Smooth muscle cell (in vitro differentiated cells): Measurements from ENCODE around the gene ZSWIM3. TPM values are rescaled to one million over a fixed set of nuclear protein-coding genes. Genes with fewer than 3 reads are reported as not detected.
A peak's percentile ranks its signal among the peaks of the same experiment; 100 is the strongest.

Source experiments
- DNase-seq: peaks from one replicate; lab custom pipeline; 2025; ENCODE audit not compliant: unreplicated experiment; lab: John Stamatoyannopoulos, UW
- H2AFZ ChIP-seq: fragments of 200-600 bp; sonication (generic); 2 replicates; pipeline ENCODE4 v1.6.0; 2016; ENCODE audit warnings: antibody characterized with exemption, low read depth, mild to moderate bottlenecking
- H3F3A ChIP-seq: fragments of 200-600 bp; sonication (generic); 2 replicates; pipeline ENCODE4 v1.6.0; 2017; ENCODE audit warnings: antibody characterized with exemption, low read depth
- H3K27ac ChIP-seq: fragments of 200-600 bp; sonication (generic); 2 replicates; pipeline ENCODE4 v1.5.1; 2016; ENCODE audit warnings: low read depth, mild to moderate bottlenecking
- H3K27me3 ChIP-seq: fragments of 200-600 bp; sonication (generic); 2 replicates; pipeline ENCODE4 v1.6.1; 2016; ENCODE audit warnings: low read depth, mild to moderate bottlenecking
- H3K36me3 ChIP-seq: fragments of 200-600 bp; sonication (generic); 2 replicates; pipeline ENCODE4 v1.5.1; 2016; ENCODE audit warnings: low read depth
- H3K4me1 ChIP-seq: fragments of 200-600 bp; sonication (generic); 2 replicates; pipeline ENCODE4 v1.5.1; 2016; ENCODE audit warnings: low read depth
- H3K4me2 ChIP-seq: fragments of 200-600 bp; sonication (generic); 2 replicates; pipeline ENCODE4 v1.6.0; 2016; ENCODE audit warnings: mild to moderate bottlenecking
- H3K4me3 ChIP-seq: fragments of 200-600 bp; sonication (generic); 2 replicates; pipeline ENCODE4 v1.5.1; 2016; ENCODE audit warnings: mild to moderate bottlenecking
- H3K79me2 ChIP-seq: fragments of 200-600 bp; sonication (generic); 2 replicates; pipeline ENCODE4 v1.6.0; 2016; ENCODE audit warnings: low read depth, mild to moderate bottlenecking
- H3K9ac ChIP-seq: fragments of 200-600 bp; sonication (generic); 2 replicates; pipeline ENCODE4 v1.6.0; 2016; ENCODE audit warnings: low read depth
- H3K9me3 ChIP-seq: fragments of 200-600 bp; sonication (generic); replicated peaks from 2 replicates; pipeline ENCODE4 v1.5.1; 2016; ENCODE audit warnings: low read depth
- H4K20me1 ChIP-seq: fragments of 200-600 bp; sonication (generic); 2 replicates; pipeline ENCODE4 v1.6.0; 2016; ENCODE audit warnings: low read depth
- CTCF ChIP-seq: fragments of 200-600 bp; sonication (generic); IDR thresholded peaks from 2 replicates; pipeline ENCODE4 v1.5.1; 2017; ENCODE audit warnings: borderline replicate concordance, mild to moderate bottlenecking, antibody characterized with exemption; ENCODE audit not compliant: insufficient read depth, poor library complexity, severe bottlenecking
- WGBS: methylation state at CpG from one replicate; pipeline ENCODE4 v1.1.7; 2016; ENCODE audit warnings: low lambda C conversion rate; 5-methylcytosine and 5-hydroxymethylcytosine counted together
- polyA plus RNA-seq: library from polyadenylated mRNA; unstranded; fragments of >200 nt; fragmentation: Nextera tagmentation; extraction: Ambion mirVana; gene quantifications from 2 replicates; pipeline ENCODE4 v1.2.1, GENCODE V29; 2016
- total RNA-seq: library from RNA; depleted of rRNA; stranded (reverse); fragments of >200 nt; gene quantifications from 2 replicates; pipeline ENCODE4 v1.2.3, GENCODE V29; 2014

The ZSWIM3 gene
- total and polyA plus RNA-seq, 2 experiments from 2014 or later: 1.4 to 4.9 TPM

DNA sequence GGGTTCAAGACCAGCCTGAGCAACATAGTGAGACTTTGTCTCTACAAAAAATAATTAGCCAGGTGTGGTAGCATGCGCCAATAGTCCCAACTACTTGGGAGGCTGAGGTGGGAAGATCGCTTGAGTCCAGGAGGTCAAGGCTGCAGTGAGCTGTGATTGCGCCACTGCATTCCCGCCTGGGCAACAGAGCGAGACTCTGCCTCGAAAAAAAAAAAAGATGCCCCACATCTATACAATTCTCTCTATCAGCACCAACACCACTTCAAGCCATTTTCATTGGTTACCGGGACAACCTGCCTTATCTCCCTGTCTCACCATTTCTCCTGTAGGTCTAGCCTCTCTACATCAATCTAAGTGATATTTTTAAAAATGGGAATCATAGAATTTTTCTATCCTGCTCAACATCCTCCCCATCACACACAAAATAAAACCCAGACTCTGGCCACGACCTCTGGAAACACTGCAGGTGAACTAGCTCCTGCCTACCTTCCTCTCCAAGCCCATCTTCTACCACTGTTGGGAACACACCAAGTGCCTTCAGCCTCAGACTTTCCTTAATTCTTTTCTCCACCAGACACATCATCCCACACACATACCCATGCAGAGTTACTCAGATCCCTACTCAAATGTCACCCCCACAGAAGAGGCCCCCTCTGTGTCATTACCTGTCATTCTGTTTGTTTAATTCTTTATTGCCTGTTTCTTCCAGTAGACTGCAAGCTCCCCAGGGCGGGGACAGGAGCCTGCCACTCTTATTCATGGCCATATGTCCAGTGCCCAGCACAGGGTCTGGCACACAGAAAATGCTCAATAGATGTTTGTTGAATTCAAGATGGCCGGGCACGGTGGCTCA lies 64.1 kb downstream of the ZSWIM3 start:
- H2AFZ ChIP-seq: no peak overlapping the region
- peak overlapping the region; percentile 94 for H3K27ac ChIP-seq
- H4K20me1 ChIP-seq: no peaks in the 10 kb centered on the region
- H3K4me2 ChIP-seq: peak overlapping the region; percentile 41
- peaks cover 36% of the 10 kb centered on the region for H3F3A ChIP-seq
- no peaks in the 10 kb centered on the region for H3K79me2 ChIP-seq
- no peak overlapping the region for H3K9ac ChIP-seq
- no peak for TF ChIP-seq CTCF
- no peaks in the 10 kb centered on the region for H3K9me3 ChIP-seq
- peaks cover 27% of the 10 kb centered on the region for H3K4me1 ChIP-seq
- WGBS: 84% methylated on average over 11 of the region's 11 CpGs
- DNase-seq: no peak
- H3K27me3 ChIP-seq: no peaks in the 10 kb centered on the region
- no peak overlapping the region for H3K4me3 ChIP-seq
- no peaks in the 10 kb centered on the region for H3K36me3 ChIP-seq

DNA sequence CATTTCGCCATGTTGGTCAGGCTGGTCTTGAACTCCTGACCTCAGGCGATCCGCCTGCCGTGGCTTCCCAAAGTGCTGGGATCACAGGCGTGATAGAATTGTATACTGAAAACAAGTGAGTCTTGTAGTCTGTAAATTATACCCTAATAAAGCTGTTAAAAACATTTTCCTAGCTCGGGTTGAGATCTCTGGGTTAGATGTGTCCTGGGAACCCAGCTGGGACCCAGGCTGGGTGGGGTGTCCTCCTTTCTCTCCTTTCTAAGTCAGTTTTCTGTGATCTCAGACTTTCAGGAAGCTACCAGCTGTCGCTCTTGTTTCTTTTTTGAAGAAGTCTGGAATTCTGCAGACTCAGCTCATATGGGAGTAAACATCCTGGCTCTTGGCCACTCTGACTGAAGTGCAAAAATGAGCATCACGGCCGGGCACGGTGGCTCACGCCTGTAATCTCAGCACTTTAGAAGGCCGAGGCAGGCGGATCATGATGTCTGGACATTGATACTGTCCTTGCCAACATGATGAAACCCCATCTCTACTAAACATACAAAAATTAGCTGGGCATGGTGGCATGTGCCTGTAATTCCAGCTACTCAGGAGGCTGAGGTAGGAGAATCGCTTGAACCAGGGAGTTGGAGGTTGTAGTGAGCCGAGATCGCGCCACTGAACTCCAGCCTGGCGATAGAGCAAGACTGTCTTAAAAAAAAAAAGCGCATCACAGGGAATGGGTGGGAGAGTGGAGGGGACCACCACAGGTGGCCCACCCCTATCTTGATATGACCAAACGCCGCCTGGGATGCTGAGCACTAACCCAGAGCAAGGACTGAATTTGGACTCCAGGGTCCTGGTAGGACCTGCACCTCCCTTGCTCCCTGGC lies 67.2 kb downstream of the ZSWIM3 start:
- TF ChIP-seq CTCF: no peak
- DNase-seq: no peak
- H3K9ac ChIP-seq: no peak overlapping the region
- no peaks in the 10 kb centered on the region for H4K20me1 ChIP-seq
- H3K79me2 ChIP-seq: no peaks in the 10 kb centered on the region
- H3F3A ChIP-seq: peaks cover 34% of the 10 kb centered on the region
- H3K4me1 ChIP-seq: peaks cover 23% of the 10 kb centered on the region
- peak overlapping the region; percentile 75 for H3K27ac ChIP-seq
- H3K4me2 ChIP-seq: peak overlapping the region; percentile 71
- no peak overlapping the region for H2AFZ ChIP-seq
- no peaks in the 10 kb centered on the region for H3K27me3 ChIP-seq
- 56% methylated on average over 21 of the region's 21 CpGs for WGBS
- H3K4me3 ChIP-seq: no peak overlapping the region
- H3K9me3 ChIP-seq: no peaks in the 10 kb centered on the region
- no peaks in the 10 kb centered on the region for H3K36me3 ChIP-seq

DNA sequence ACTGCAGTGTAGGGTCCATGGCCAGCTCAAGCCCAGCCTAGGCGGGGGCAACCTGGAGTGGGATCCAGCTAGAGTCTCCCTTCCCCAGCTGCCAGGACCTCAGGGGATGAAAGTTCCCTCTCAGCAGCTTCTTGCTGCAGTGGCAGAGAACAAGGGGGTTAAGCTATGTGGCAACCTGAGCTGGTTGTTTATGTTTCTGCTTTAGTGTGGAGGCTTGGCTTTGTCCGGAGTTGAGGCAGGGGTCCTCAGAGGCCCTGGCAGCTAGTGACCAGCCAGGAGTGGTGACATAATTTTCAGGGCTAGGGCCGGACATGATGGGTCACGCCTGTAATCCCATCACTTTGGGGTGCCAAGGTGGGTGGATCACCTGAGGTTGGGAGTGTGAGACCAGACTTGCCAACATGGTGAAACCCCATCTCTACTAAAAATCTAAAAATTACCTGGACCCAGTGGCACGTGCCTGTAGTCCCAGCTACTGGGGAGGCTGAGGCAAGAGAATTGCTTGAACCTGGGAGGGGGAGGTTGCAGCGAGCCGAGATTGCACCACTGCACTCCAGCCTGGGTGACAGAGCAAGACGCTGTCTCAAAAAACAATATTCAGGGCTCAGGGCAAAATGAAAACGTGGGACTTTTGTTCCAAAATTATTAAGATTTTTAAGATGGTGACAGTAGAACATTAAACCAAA lies 68.5 kb downstream of the ZSWIM3 start:
- H3K79me2 ChIP-seq: no peaks in the 10 kb centered on the region
- H4K20me1 ChIP-seq: no peaks in the 10 kb centered on the region
- WGBS: 83% methylated on average over 9 of the region's 9 CpGs
- no peaks in the 10 kb centered on the region for H3K9me3 ChIP-seq
- no peak overlapping the region for H3K27ac ChIP-seq
- peaks cover 30% of the 10 kb centered on the region for H3F3A ChIP-seq
- H3K4me2 ChIP-seq: no peak overlapping the region
- no peak for DNase-seq
- no peak overlapping the region for H3K9ac ChIP-seq
- H3K27me3 ChIP-seq: no peaks in the 10 kb centered on the region
- no peak for TF ChIP-seq CTCF
- H3K36me3 ChIP-seq: no peaks in the 10 kb centered on the region
- no peak overlapping the region for H2AFZ ChIP-seq
- H3K4me1 ChIP-seq: peaks cover 16% of the 10 kb centered on the region
- no peak overlapping the region for H3K4me3 ChIP-seq
